Dermis microvascular lymphatic vessel endothelial cell (primary cell): ENCODE results near the gene GOLGA7B. TPM values are rescaled to one million over a fixed set of nuclear protein-coding genes. Genes with fewer than 3 reads are reported as not detected.

Experiments used
- DNase-seq, 2 donors: peaks; one replicate each; pipeline versions ENCODE4 v3.0.0 to v3.0.0-alpha.2; 2010; ENCODE audit warnings: low read depth in 2 of 2
- total RNA-seq: library from RNA; depleted of rRNA; stranded (reverse); fragments of >200 nt; gene quantifications from 2 replicates; pipeline ENCODE4 v1.2.1, GENCODE V29; 2014

Gene GOLGA7B
- under 0.01 and 0.13 TPM in 2 replicates for total RNA-seq

DNA sequence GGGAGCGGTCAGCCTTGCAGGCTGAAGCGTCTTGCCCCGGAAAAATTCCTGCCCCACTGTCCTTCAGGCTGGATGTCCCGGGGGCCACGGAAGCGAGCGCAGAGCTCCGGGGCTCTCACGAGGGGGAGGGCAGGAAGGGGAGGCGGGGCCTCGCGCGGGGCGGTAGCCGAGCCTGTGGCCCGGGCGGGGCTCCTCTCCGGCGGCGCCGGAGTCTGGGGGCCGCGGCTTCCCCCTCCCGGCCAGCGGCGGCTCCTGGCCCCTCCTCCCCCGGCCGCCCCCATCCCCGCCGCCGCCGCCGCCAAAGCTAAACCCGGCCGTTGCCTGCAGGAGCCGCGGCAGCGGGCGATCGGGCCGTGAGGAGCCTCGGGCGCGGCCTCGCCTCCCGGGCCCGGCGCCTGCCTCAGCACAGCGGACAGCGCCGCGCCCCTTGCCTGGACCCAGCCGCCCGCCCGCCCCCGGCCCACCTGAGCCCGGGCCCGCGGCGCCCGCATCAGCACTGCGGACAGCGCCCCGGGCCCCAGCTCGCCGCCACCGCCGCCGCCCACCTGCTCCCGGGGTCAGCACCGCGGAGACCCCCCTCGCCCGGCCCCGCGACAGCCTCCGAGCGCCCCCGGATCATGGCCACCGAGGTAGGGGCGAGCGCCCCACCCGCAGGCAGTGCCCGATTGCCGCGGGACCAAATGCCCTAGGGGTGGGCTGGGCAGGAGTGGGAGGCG lies at the start of gene GOLGA7B:
GOLGA7B (plus strand) TSS at position 157 of the 716 bp plus-strand sequence; CDS start at position 618, 461 bp downstream.
- peak in 1 of 2 donors; percentile 52 for DNase-seq

DNA sequence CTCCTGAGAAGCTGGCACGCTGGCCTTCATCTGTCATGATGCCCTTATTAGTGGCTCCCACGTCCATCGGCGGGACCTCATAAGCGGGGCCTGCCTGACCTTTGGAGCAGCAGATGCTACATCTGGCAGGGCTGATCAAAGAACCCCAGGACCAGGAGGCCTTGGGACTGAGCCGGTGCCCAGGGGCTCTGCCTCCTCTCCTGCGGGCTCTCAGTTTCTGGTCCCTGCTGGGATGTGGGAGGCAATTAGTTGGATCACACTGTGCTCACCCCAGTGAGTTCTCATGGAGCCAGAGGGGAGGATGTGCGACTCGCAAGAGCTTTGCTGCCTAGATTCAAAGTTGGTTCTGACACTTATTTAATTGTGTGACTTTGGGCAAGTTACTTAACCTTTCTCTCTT lies 49.2 kb upstream of the GOLGA7B start:
- DNase-seq, result no peak

DNA sequence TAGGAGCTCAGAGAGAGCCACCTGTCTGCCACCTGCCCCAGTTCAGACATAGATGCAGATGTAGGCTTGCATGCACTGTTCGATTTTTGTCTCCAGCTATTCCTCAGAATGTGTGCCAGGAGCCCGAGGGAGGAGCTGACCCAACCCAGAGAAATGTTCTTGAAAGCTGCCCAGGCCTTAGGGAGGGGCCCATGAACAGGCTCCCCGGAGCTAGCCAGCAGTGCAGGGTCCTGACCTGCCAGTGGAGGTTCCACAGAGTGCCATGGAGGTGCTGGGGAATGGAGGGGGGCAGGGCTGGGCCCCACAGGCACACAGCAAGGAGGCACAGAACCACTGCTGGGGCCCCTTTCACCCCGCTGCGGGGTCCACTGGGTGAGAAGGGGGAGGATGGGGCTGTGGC lies 48.2 kb upstream of the GOLGA7B start:
- no peak for DNase-seq

DNA sequence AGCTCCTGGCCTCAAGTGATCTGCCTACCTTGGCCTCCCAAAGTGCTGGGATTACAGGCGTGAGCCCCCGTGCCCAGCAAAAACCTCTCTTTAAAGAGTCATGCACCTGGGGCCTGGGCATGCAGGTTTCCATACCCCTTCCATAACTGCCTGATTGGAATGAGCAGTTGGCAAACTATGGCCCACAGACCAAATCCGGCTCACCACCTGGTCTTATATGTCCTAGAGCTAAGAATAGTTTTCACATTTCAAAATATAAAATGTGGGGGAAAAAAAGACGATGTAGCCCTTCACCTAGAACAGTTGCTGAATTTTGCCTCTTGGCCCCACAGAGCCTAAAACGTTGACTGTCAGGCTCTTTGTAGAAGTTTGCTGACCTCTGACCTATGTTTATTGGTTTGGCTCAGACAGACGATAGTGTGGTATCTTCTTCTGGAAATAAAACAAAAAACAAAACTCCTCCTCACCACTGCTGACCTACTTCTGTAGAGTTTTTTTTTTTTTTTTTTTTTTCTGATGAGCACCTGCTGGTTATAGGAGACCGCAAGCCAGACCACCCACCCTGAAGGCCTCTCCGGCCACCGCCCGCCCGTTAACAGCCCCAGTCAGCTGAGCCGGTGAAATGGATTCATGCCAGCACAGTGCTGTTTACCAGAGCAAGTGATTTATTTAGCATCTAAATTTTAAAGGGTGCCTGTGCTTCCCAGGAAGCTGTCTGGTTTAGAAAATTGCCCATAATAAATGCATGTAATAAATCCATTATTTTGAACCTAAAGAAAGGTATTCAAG lies 44.4 kb upstream of the GOLGA7B start:
- no peak for DNase-seq

GRCh38 chr10:97805949-97806348 lies 43.7 kb upstream of the GOLGA7B start:
- DNase-seq, result no peak

DNA sequence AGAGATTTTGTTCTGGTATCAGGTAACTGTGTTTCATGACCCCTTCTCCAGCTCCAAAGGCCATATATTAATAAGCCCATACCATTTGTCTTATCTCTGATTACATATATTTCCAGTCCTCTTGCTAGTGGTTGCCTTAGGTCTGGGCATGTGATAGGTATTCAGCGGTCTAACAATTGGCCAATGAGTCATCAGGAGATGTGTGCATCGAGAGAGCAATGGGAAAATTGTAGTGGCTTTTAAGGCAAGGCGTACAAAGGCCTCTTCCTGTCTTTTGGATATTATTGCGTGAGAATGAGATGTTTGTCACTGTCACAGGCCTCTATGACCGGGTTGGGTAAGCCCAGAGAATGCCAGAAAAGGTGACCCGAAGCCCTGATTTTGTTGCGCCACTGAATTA lies 39.2 kb upstream of the GOLGA7B start:
- peak; percentile 55 to 68 for DNase-seq

DNA sequence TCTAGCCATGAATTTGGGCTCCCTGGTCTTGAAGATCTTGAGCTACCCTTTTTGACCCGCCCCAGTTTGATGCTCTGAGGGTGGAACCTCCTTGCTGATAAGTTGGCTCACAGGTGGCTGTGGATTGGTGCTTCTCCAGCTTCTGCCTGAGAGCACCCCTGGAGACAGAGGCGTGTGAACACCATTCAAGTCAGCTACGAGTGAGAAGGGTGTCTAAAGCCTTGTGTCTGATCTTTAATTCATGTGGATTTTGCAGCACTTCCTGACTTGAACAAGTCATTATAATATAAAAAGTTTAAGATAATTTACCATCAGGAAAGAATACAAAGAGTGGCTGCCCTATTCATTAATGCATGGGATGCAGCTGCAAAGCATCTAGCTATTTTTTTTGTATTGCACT lies 37.7 kb upstream of the GOLGA7B start:
- no peak for DNase-seq

- DNase-seq, result no peak
These were observed 36.9 kb upstream of the GOLGA7B start for GRCh38 chr10:97812696-97813095.

DNA sequence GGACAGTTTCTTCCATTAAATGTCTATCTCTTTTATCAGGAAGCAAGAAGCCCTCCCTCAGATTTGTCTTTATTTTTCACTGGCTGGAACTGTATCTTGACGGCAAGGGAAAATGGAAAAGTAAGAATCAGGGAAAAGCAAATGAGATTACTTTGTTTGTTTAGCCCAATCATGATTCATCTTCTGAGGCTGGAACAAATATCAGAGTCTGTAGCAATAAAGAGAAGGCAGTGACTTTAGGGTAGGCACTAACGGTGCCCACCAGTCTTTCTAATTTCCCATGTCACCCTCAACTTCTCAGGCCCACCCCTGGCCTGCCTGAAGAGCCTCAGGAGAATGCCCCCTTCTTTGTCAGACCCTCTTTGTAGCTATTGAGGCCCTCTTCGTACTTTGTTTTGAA lies 36.3 kb upstream of the GOLGA7B start:
- no peak for DNase-seq

DNA sequence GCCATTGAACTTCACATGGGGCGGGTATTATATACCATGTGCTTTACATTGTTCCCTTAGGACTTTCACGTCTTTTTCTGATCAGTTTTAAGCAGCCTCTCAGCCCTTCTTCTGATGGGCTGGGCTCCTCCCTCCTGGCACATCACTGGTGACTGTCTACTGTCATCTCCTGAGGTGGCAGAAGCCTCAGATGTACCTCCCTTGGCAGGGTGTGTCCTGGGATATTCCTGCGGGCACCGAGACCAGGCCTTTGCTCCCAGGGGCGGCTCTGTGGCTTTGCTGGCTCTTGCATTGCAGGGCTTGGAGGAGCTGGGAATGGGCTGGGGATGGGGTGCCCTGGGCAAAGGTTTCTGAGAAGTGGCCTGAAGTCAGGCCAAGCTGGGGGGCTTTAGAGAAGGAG lies 34.6 kb upstream of the GOLGA7B start:
- DNase-seq, result no peak

- DNase-seq, result no peak
These were observed 33.0 kb upstream of the GOLGA7B start for GRCh38 chr10:97816609-97817008.

DNA sequence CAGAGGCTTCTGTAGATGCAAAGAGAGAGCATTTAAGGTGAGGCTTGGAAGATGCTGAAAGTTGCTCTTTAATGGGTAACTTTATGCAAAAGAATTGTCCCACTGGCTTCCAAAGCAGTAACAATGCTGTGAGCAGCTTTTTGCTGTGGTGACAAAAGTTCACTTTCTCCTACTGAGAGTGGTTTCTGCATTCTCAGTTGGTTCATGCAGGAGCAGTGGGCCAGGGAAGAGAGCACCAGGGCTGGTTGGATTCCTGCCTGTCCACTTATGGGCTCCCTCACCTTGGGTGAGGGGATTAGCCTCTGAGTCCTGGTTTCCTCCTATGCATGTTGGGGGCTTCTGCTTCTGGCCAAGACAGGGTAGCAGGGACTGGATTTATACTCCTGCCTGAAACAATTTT lies 31.1 kb upstream of the GOLGA7B start:
- no peak for DNase-seq

DNA sequence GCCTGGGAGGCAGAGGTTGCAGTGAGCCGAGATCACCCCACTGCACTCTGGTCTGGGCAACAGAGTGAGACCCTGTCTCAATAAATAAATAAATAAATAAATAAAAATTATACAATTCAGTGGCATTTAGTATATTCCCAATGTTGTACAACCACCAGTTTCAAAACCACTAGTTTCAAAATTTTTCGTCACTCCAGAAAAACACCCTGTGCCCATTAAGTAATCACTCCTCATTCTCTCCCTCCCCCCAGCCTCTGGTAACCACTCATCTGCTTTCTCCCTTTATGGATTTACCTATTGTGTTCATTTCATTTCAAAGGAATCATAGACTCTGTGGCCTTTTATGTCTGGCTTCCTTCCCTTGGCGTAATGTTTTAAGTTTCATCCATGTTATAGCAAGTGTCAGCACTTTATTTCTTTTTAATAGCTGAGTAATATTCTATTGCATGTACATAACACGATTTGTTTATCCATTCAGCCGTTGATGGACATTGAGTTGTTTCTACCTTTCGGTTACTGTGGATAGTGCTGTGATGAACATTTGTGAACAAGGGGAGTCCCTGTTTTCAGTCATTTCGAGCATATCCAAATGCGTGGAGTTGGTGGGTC lies 29.4 kb upstream of the GOLGA7B start:
- no peak for DNase-seq

DNA sequence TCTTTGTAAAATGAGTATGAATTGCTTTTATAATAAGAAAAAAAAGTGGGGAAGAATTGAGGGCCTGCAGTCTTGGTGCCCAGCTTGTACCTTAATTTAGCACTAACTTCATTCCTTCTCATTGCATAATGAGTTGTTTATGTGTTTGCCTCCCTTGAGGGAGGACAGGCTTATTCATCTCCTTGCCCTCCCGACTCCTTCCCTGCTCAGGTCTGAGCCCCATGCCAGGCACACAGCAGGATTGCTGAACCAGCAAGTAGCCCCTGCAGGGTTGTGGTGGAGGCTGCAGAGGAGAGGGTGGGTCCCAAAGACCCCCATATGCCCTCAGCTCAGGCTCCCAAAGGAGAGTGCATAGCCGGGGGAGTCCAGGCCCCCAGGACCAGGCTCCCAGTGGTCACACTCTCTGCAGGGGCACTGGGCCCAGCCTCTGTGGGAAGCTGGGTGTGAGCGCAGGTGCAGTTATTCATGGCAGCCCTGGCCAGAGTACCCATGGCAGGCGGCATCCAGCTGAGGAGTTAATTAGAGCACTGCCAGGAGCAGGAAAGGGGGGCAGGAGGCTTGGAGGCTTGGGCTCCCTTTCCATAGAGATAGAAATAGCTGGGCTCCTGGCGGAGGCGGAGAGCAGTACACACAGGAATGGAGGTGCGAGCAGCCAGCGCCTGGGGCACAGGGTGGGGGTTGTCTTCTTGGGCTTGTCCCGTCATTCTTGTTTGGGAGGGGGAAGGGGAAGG lies 28.2 kb upstream of the GOLGA7B start:
- DNase-seq, result no peak

DNA sequence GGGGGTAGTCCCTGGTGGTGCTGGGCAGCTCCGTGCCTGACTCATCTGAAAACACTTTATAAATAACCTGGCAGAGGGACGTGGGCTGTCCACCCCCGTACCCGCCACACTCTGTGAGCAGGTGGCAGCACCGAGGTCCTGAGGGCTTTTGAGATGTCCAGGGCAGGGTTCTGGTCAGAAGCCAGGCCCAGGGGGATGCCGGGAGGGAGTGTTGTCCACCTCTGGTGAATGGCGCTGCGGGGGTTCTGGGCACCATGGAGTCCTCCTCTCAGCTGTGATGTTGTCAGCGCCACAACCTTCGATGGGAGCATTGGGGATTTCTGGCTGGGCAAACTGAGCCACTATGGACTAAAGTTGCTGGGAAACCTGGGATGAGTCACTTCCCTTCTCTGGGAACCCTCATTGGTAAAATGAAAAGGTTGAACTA lies 27.4 kb upstream of the GOLGA7B start:
- no peak for DNase-seq

DNA sequence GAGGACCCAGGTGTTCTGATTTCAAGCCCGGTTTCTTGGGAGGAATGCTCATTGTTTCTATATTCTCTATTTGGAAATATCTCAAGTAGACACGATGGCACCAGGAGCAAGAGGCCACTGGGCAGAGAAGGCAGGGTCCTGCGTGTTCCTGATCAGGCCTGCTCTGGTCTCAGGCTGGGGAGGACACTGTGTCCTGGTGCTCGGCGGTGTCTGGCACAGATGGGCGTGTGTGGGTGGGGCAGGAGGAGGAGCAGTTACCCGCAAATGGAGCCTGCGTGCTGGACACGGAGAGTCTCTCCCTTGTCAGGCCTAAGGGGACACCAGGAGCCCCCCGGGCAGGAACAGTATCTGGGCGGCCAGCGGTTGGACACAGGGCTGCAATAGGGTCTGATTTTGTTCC lies 25.9 kb upstream of the GOLGA7B start:
- DNase-seq, result no peak

- no peak for DNase-seq
These were observed 24.5 kb upstream of the GOLGA7B start for GRCh38 chr10:97825020-97825760.

DNA sequence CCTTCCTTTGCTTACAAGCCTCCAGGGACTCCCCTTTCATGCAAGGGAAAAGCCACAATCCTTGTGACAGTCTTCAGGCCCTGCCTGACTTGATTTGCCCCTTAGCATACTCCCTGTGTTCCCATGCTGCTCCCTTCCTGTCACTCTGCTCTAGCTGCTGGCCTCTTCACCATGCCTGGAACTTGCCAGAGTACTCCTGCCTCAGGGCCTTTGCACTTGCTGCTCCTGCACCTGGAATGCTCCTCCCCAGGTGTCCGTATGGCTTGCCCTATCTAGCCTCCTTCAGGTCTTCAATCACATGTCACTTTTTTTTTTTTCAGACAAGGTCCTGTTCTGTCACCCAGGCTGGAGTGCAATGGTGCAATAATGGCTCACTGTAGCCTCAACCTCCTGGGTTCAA lies 22.8 kb upstream of the GOLGA7B start:
- no peak for DNase-seq

DNA sequence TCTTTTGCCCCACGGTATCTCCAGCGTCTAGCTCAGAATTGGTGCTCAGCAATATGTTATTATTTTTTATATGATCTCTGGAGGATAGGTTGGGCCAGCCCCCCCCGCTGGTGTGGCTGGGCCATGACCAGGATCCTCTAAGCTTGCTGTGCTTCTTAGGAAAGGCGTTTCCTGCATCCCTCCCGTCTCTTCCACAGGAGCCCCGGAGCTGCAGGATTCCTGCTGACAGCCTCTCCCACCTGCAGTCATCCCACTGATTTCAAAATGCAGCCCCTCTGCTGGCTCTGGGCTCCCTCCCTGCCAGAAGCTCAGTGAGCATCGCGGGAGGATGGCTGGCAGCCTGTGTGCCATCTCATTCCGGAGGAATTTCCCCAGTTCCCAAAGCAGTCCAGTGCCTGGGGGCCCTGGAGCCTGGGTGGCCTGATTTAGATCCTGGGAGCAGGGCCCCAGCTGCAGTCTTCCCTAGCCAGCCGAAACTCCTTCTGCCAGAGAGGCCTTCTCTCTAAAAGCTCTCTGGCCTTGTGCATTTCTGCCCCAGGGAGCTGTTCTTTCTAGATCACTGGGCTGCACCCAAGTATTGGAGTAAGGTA lies 21.8 kb upstream of the GOLGA7B start:
- no peak for DNase-seq

DNA sequence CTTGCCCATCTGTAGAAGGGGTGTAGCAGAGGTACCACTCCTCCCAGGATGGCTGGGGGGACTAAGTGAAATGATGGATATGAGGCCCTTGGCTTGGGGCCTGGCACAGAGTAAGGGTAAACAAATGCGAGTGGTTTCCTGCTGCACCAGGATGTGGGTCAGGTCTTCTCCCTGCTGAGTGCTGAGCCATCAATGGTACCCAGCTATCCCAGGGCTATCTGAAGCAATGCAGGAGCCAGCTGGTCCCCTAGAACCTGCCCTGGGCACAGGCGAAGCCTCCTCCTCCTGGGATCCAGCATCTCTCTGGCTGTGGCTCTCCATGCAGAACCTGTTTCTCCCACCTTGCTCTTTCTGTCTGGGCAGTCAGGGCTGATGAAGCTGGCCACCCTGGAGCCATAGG lies 20.9 kb upstream of the GOLGA7B start:
- DNase-seq, result no peak

DNA sequence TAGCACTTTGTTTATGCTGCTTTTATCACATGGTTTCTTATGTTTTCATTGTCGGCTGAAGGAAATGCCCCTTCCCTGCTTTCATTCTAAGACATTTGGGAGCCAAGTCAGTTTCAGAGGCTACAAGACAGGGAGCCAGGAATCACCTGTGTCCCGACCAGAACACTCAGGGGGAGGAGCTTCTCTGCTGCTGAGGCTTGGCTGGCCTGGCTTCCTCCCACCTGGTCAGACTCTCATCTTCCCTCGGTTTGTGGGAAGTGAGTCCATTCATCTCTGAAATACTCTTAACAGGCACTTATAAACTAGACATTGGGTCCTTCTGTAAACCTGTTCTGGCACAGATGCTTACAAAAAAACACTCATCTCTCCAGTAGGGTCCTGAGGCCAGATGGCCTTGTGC lies 19.6 kb upstream of the GOLGA7B start:
- DNase-seq, result no peak
